Astrocyte of the hippocampus (primary cell): Measurements from ENCODE around the gene GP2.
"Not testable (repeated sequence)": the region's sequence is repeated elsewhere in the genome, so short reads cannot be mapped to it uniquely, and the experiment has no call there.

Experiments
- DNase-seq: peaks from one replicate; pipeline ENCODE4 v3.0.0; 2011; ENCODE audit warnings: low read depth, low spot score

Gene GP2

DNA sequence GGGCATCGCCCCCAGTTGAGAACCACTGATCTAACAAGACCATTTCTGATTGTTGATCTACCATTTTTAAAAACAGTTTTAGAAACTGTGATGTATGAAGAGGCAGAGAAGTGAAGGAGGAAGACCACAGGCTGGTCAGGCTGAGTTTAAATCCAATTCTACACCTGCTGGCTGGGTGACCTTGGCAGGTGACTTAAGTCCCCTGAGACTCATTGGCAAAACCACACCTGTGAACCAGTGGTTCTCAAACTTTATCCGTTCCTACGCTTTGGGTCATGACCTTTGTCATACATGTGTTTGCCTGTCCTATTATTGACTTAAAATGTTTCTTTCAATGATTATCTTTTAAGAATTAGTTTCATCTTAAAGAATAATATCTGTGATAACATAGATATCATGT lies 2.3 kb downstream of the GP2 start:
- DNase-seq = no peak

DNA sequence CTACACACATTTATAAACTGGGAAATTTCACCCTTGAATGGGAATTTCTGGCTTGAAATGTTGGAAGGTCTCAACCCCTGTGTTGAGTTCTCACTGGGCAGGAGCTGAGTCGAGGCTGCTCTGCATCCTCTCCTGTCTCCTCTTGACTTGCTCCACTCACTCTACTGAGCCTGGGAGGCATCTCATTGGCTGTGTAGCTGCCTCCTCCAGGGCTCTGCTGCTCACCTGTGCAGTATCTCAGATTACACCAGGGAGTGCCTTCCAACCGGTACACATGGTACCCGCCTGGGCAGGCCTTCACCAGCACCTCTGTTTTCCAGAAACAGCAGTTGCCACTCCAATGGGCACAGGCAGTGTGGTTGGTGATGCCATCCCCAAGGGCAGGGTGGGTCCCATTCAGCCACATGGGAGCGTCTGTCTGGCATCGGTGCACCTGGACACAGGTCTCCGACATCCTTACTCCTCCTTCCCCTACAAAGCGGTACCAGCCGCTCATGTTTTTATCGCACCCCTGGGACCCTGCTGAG lies 3.7 kb downstream of the GP2 start:
- DNase-seq = no peak

DNA sequence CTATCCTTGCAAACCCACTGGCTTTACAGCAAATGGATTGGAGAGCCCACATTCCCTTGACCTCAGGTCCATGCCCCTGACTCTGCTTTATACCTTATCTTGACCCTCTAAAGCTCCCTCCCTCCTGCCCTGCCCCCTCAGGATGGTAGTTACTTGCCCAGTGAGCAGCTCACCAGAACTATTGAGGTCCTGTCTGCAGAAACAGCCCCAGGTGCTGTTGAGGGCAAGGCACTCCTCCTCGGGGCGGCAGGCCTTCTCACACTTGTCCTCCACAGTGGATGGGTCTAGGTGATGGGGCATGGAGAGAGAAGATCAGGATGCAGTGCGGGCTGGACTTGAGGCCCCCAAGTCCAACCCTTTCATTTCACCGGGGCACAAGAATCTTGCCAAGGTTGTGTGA lies 4.6 kb downstream of the GP2 start:
- no peak for DNase-seq

DNA sequence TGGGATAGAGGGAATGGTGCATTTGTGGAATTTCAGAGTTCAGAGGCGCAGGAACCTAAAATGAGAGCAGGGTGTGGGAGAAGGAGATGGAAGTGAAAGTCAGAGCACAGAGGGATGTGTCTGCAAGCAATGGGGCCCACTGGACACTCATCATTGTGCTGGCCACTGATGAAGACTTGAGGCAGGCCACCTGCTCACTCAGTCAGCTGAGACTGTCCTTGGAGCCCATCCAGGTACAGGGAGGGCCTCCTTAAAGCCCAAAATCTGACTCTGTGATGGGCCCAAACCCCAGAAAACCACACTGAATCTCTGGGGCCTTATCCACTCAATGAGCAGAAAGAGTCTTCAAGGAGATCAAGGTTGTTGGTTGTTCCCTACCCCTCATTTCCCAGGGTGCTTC lies 5.6 kb downstream of the GP2 start:
- no peak for DNase-seq

DNA sequence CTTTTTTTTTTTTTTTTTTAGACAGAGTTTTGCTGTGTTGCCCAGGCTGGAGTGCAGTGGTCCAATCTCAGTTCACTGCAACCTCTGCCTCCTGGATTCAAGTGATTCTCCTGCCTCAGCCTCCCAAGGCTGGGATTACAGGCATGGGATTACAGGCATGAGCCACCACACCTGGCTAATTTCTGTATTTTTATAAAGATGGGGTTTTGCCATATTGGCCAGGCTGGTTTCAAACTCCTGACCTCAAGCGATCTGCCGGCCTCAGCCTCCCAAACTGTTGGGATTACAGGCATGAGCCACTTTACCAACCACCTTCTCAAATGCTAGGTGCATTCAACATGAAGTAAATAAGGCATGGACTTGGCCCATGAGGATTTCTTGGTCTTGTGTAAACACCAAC lies 6.3 kb downstream of the GP2 start:
- DNase-seq = not testable (repeated sequence)

DNA sequence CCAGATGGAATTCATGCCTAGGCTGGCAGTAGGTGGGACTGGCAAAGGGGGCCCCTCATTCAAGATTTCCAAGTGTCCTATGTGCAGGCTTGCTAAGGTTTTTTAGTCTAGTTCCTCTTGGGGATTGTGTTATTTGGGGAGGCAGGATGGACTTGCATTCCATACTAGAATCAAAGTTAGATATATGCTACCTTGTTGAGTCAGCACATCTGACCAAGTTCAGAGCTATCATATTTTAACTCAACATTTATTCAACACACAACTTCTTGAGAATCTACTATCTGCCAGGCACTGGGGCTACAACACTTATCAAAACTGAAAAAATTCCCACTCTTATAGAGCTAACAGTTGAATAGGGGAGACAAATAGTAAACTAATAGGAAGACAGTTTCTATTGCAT lies 6.7 kb downstream of the GP2 start:
- no peak for DNase-seq

DNA sequence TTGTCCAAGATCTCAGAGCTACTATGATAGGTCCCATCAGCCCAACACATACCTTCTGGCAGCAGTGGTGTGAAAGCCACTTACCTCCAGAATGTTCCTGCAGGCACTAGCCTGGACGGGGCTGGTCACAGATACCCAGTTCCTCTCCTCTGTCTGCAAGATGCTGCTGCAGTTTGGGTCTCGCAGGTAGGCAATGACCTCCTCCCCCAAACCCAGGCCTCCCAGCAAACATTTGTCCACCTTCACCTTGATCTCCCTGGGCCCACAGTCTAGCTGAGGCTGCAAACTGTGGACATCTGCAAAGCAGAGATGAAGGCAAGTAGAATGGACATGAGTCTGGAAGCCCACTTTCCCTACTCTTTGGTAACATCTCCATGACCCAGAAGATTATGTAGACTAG lies 7.1 kb downstream of the GP2 start:
- no peak for DNase-seq

DNA sequence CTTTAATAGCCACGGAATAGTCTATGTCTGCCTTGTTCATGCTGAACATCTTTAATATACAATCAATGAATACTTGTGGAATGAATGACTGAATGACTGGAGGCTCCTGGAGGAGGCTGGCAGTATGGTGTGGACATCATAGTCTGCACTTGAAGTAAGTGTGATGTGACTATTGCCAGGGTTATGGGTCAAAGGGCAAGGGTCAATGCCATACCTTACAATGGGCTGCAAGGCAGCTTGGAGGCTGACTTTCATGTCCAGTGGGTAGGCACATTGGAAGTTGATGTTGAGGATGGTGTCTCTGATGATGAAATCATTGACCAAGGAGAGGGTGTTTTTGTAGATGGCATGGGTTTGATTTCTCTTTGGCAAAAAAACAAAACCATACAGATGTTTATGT lies 7.9 kb downstream of the GP2 start:
- no peak for DNase-seq

DNA sequence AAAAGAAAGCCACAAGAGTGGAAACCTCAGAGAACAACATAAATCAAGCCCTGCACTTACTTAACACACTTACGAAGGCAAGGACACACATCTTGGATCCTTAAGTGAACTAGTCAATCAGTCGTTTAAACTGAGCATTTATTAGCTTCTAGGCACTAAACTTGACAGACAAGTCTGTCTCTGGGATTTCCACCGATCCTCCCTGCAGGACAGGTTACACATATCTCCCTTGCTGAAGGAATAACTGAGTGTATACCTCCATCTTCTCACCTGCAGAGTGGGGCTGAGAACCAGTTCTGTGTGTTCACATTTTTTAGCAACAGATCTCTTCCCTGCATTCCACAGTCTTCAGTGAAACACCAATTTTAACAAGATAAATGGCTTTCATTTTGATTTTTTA lies 8.9 kb downstream of the GP2 start:
- no peak for DNase-seq

DNA sequence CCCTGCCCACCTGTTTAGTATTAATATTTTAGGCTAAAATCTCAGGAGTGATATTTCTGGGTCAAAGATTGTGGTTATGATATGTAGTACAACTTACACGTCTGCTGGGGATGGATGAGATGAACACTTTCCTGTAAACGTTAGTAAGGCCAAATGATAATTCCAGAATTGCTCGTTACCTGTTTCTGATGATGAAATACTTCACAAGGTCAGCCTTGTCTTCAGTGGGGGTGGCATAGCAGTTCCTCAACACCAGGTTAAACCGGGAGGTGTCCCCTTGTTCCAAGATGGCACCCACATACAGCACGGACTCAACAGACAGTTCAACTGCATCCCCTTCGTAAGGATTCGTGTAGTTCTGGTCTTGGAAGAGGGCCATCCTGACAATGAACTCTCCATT lies 9.3 kb downstream of the GP2 start:
- no peak for DNase-seq

DNA sequence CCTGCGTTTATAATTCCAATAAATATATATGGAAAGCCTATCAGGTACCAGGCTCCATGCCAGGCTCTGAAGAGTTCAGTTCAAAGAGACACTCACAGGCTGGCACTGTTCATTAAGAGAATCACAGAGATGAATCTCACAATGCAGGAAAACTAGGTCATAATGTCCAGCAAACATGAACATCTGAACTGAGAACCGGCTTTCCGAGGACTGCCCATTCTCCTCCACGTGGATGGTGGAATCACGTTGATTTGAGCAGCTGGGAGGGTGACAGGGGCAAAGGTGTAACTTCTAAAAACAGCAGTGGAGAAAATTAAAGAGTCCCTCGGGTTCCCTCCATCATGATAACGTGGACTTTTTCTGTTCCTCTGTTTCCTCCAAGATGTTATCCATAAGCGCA lies 10.2 kb downstream of the GP2 start:
- DNase-seq = no peak

DNA sequence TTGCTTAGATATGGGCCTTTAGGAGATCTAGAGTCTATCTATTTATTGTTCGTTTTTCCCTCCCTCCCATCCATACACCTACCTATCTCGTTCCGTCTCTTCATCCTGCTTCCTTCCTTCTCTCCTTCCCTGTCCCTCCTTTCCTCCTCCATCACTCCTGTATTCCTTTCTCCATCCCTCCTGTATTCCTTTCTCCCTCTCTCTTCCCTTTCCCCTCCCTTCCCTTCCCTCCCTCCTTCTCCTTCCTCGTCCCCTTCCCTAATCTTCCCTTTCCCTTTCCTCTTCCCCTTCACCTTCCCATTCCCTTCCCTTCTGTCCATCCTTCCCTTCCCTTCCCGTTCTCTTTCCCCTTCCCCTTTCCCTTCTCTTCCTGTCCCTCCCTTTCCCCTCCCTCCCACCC lies 10.6 kb downstream of the GP2 start:
- no peak for DNase-seq

DNA sequence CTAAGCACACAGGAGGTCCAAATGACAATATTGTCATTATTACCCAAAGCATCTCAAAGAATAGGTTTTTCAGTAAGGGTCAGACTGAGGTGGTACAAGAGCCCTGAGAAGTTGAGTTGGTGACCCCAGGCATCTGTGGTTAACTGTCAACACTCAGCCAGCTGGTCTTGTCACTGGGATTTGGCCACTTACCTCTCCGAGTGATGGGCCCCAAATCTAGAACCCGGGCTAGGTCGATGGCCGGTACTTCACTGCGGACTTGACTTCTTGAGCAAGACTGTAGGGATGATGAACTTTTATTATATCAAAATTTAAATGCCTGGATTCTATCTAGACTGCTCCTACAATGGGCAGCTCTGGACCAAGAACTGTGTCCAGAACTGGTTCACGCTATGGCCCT lies 11.5 kb downstream of the GP2 start:
- DNase-seq = no peak

DNA sequence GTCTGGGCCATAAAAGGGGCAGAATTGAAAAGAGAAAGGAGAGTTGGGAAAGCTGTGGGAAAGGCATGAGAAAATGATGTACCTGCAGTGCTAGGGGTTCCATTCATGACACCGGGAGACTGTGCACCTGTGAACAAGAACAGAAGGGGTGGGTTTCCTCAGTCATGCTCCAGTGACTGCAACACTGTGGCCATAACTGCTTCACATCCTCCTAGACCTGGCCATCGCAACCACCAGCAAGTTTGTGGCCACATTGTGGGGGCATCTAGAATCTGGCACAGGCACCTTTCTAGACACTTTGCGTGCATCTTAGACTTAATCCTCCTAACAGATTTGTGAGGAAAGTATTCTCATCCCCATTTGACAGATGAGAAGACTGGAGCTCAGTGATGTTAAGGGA lies 12.7 kb downstream of the GP2 start:
- no peak for DNase-seq

DNA sequence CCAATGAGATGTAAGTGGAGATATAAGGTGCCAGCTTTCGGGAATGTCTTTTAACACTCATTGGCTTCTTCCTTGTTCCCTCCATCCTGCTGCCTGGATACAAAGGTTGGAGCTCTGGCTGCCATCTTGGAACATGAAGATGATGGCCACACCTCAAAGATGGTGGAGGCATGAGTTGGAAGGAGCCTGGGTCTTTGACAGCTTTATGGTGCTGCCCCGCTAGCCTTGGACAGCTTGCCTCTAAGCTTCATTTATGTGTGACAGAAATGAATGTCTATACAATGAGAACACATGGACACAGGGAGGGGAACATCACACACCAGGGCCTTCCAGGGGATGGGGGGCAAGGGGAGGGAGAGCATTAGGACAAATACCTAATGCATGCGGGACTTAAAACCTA lies 13.6 kb downstream of the GP2 start:
- no peak for DNase-seq

DNA sequence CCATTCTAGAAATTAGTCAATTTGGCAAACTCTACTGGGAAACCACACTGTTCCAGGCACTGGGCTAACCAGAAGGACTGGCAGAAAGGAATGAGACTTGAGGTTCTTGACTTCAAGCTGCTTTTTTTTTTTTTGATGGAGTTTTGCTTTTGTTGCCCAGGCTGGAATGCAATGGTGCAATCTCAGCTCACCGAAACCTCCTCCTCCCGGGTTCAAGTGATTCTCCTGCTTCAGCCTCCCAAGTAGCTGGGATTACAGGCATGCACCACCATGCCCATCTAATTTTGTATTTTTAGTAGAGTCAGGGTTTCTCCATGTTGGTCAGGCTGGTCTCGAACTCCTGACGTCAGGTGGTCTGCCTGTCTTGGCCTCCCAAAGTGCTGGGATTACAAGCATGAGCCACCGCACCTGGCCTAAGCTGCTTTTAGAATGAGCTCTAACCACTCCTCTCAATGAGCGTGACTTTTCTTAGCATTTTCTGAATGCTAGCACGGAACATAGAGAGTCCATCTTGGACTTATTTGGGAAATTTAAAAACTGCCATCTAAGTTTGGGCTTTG lies 14.7 kb downstream of the GP2 start:
- not testable (repeated sequence) for DNase-seq

DNA sequence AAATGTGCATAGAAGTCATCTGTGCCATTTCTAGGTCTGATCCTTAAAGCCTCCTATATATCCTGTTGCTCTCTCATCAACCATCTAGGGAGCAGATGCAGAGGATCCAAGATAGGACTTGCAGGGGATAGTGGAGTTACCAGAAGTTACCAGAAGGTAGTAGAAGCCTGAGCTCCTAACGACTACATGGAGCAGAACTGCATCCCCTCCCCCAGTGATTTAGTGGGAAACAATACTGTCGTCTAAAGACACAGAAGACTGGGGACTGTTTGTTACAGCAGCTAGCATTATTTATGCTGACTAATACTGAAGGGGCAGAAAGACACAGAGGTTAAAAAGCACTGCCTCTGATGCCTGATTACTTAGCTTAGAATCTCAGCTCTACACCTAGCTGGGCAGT lies 15.8 kb downstream of the GP2 start:
- DNase-seq = no peak

DNA sequence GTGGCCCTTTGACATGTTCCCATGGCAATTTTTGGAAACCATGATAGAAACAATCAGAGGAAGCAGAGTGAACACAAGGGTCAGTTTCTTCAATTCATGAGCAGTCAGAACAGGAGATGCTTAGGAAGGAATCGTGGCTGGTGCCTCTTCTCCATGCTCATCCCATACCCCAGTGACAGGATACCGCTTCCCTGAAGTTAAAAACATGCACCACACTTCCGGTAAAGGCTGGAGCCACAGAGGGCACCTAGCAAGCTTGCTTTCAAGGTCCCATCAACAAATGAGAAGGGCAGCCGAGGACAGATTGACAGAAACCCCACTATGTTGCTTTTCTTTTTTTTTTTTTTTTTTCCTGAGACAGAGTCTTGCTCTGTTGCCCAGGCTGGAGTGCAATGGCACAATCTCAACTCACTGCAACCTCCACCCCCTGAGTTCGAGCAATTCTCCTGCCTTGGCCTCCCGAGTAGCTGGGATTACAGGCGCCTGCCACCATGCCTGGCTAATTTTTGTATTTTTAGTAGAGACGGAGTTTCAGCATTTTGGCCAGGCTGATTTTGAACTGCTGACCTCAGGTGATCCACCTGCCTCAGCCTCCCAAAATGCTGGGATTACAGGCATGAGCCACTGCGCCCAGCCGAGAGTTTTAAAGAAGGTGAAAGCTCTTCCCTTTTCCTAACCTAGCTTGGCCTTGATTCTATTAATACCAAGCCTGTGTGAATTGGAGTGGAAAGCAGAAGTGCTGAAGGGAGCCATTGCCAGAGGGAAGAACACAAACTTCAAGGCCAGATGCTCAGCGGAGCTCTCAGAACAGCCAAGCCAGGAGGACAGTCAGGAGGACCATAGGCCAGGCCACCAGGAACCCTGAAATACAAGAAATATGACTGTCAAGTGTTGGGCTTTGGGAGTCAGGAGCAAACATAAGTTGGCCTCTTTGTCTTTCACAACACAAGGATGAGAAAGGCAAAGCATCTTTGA lies 16.6 kb downstream of the GP2 start:
- no peak for DNase-seq

DNA sequence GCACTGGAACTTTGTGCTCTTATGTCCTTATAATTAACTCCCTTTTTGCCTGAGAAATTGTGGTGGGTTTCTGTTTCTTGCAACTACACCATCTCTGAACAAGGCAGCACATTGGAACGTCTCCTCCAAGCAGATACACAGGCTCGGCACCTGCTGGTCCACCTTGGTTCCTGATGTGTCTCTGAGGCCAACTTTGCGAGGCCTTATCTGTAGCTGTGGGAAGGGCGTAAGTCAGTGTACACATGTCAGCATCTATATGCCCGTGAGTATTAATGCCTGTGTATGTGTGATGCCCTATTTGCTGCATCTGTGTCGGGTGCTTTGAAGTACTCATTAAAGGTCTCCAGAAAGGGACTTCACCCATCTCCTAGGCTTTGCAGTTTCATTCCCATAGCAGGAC lies 17.5 kb downstream of the GP2 start:
- no peak for DNase-seq

DNA sequence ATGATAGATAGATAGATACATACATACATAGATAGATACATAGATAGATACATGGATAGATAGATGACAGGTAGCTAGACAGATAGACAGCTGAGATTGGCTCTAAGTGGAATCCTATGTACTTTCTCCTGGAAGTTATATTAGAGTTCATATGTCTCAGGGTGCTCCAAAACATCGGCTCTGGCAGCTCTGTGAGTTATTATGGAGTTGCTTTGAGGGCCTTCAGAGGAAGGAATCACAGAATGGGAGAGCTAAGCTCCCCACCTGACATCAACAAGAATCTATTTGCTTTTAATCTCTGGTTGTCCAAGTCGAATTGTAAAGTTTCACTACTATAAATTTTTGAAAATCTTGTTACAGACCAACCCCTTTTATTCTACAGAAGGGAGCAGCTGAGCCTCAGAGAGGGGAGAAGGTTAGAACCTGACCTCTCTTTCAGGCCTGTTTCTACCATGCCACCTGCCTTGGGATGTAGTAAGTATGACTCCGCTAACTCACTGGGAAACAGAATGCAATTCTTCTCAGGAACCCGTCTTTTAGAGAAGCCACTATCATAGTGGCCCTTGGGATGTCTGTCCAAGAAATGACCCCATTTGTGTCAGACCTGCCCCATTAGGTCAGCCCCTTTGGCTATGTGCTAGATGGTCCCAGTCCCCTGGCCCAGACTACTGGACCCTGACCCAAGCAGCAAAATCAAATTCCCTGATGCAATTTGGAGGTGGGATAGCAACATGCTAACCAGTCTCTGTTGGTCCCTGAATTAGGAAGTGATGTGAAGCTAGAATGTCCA lies 18.3 kb downstream of the GP2 start:
- no peak for DNase-seq

DNA sequence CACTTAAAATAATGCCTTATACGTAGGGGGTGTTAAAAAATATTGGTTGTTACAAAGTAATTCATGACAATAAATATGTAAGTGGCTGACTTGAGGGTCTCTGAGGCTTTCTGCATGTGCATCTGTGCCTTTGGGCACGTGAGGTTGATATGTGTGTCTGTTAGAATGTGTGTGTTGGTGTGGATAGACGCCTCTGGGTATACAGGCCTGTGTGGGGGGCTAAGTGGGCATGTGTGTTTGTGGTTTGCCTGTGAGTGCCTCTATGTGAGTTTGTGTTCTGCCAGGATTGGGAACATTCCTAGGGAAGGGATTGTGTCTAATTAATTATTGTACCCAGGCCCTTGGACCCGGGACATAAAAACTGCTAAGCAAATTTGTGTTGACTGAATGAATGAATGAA lies 19.0 kb downstream of the GP2 start:
- DNase-seq = no peak

DNA sequence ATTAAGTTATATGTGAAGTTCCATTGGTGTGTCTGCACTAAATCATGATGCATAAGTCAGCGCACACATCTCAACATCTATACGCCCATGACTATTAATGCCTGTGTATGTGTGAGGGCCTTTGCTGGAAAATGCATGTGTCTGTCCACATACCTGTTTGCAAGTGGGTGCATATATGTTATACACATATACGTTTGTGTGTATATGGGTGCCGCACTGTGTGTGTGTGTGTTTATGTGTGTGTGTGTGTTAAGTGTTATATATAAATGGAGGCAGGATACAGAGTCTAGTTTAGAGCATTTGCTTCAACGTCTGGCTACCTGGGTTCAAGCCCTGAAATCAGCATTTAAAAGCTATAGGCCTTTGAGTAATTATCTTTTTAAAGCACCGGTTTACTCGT lies 19.5 kb downstream of the GP2 start:
- DNase-seq = no peak
